Measurements from ENCODE around the gene OR10K1. TPM values are rescaled to one million over a fixed set of nuclear protein-coding genes. Genes with fewer than 3 reads are reported as not detected.
A peak's percentile ranks its signal among the peaks of the same experiment; 100 is the strongest.

Gene OR10K1
- polyA plus RNA-seq, 2 of the 4 experiments (the other 2 are of a cell fraction): not detected

DNA sequence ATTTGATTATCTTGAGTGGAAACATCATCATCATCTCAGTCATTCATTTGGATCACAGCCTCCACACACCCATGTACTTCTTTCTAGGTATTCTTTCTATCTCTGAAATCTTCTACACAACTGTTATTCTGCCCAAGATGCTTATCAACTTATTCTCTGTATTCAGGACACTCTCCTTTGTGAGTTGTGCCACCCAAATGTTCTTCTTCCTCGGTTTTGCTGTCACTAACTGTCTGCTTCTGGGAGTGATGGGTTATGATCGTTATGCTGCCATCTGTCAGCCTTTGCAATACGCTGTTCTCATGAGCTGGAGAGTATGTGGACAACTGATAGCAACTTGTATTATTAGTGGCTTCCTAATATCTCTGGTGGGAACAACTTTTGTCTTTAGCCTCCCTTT, 29.7 kb downstream of the OR10K1 start:
- WGBS (ENCODE audit: missing lambda C conversion rate): 4% methylated on average over 3 of the region's 3 CpGs
- DNase-seq (ENCODE audit: low read depth in 1 of 2, low spot score in 1 of 2): no peak

DNA sequence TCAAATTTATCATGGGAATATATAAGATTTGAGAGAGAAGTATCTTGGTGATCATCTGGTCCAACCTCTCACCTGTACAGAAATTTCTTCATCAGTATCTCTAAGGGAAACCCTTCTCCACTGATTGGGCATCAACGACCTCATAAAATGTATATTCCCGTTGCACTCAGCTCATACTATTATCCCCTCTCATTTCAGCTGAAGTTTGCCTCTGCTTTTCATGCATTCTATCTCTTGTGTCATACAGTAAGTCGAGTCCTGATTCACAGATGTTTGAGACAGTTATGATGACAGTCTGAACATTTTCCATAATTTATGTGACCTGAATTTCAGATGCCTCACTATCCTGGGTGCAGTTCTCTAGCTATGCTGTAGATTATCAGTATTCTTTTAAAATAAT, 31.4 kb downstream of the OR10K1 start:
- WGBS (ENCODE audit: missing lambda C conversion rate): 0% methylated on average over 3 of the region's 3 CpGs
- H3K27ac ChIP-seq: no peak overlapping the region
- no peak overlapping the region for H3K4me3 ChIP-seq
- H3K4me1 ChIP-seq: no peaks in the 10 kb centered on the region
- ChIA-PET CTCF (interaction anchor here (1.8 kb wide), 1 partner anchor 10 kb away, joined by 3 read pairs; no protein-coding TSS in a partner anchor), POLR2A (no interaction called here)
- DNase-seq (ENCODE audit: low read depth in 1 of 2, low spot score in 1 of 2): no peak
- FAIRE-seq: no peak
- H3K4me2 ChIP-seq: no peak overlapping the region
- ATAC-seq: no peak
- TF ChIP-seq MAFK (IDR thresholded peaks at IDR 0.05; ENCODE audit: partially characterized antibody): no peak
- TF ChIP-seq, protein P1, sequence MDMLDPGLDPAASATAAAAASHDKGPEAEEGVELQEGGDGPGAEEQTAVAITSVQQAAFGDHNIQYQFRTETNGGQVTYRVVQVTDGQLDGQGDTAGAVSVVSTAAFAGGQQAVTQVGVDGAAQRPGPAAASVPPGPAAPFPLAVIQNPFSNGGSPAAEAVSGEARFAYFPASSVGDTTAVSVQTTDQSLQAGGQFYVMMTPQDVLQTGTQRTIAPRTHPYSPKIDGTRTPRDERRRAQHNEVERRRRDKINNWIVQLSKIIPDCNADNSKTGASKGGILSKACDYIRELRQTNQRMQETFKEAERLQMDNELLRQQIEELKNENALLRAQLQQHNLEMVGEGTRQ (IDR thresholded peaks at IDR 0.05): no peak
- TF ChIP-seq GATA3 (IDR thresholded peaks at IDR 0.05; ENCODE audit: borderline replicate concordance): no peak
- no peak for TF ChIP-seq BHLHE40 (IDR thresholded peaks at IDR 0.05; ENCODE audit: low read depth, low read length)
- TF ChIP-seq NR3C1 (IDR thresholded peaks at IDR 0.05): no peak
- H3K9me3 ChIP-seq: no peaks in the 10 kb centered on the region

More for the DNA sequence above, 29.7 kb downstream of the OR10K1 start:
- TF ChIP-seq, protein P1 (IDR thresholded peaks at IDR 0.05): no peak
- TF ChIP-seq JUN (IDR thresholded peaks at IDR 0.05) (no peak), HOXB5 (CRISPR knock-in tag; IDR thresholded peaks at IDR 0.05) (no peak), FOXS1 (CRISPR knock-in tag; IDR thresholded peaks at IDR 0.05) (no peak)
- TF ChIP-seq, protein P2, sequence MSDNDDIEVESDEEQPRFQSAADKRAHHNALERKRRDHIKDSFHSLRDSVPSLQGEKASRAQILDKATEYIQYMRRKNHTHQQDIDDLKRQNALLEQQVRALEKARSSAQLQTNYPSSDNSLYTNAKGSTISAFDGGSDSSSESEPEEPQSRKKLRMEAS (IDR thresholded peaks at IDR 0.05): no peak
- POLR2A ChIA-PET: no interaction called here
- ATAC-seq (no peak), FAIRE-seq (no peak)
- Histone ChIP-seq H3K4me1 (no peaks in the 10 kb centered on the region), H3K4me3 (no peak overlapping the region), H3K27ac (no peak overlapping the region), H3K9me3 (no peaks in the 10 kb centered on the region), H3K4me2 (no peak overlapping the region)
- CTCF ChIA-PET: no interaction called here

DNA sequence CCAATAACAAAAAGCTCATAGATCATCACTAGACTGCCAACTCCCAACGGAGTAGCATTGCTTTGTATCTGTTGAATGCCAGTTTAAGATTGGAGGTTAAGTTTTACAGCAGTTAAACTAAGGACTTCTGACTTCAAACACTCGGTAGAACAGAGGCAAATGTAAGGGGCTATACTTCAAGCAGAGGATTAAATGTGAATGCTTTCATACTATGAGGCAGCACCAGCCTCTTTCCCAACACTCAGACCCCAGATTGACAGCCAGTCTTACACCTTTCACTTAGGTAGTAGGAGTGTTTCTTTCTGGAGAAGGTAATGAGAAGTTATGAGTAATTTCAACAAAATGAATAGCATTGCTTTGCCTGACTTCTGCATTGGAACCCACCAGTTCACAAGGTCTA, 33.2 kb downstream of the OR10K1 start:
- TF ChIP-seq RNF2 (IDR thresholded peaks at IDR 0.05; ENCODE audit: borderline replicate concordance, low read depth) (no peak), RARB (CRISPR knock-in tag; IDR thresholded peaks at IDR 0.05) (no peak), ZFP36 (IDR thresholded peaks at IDR 0.05; ENCODE audit: borderline replicate concordance, partially characterized antibody) (no peak), POLR2AphosphoS2 (conservative IDR thresholded peaks at IDR 0.05; ENCODE audit: low read length) (no peak), ZNF302 (CRISPR knock-in tag; IDR thresholded peaks at IDR 0.05) (no peak), CBX2 (IDR thresholded peaks at IDR 0.05; ENCODE audit: borderline replicate concordance, low read depth) (no peak)
- H3K27ac ChIP-seq: no peak overlapping the region
- H3K9me3 ChIP-seq: no peaks in the 10 kb centered on the region
- ChIA-PET CTCF (no interaction called here), POLR2A (no interaction called here)
- no peak overlapping the region for H3K4me3 ChIP-seq
- ATAC-seq (no peak), FAIRE-seq (no peak), DNase-seq (ENCODE audit: low read depth in 1 of 2, low spot score in 1 of 2) (no peak)
- WGBS (ENCODE audit: missing lambda C conversion rate): 0% methylated on average over 2 of the region's 2 CpGs
- H3K4me2 ChIP-seq: no peak overlapping the region
- no peaks in the 10 kb centered on the region for H3K4me1 ChIP-seq

DNA sequence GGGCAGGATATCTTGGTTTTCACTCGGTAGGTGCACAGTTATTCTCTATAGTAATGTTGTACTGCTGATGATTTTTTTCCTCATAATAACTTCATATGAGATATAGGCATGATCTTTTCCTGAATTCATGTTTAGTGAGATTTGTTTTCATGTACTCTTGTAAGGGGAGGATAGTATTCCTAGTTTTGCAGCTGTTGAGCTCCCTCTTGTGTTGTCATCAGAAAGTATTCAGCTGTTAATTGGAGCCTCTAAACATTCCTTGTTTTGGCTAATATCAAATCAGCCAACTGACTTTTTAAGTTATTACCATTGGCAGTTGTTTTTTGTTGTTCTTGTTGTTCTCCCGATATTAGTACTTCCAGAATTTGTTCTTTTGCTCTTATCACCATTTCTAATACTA, 34.7 kb downstream of the OR10K1 start:
- CTCF ChIA-PET: interaction anchor here (1.0 kb wide), 1 partner anchor 8 kb away, joined by 3 read pairs; no protein-coding TSS in a partner anchor
- POLR2A ChIA-PET: no interaction called here
- TF ChIP-seq RAD21 (conservative IDR thresholded peaks at IDR 0.05 in 1 of 2, IDR thresholded peaks at IDR 0.05 in 1 of 2) (0 out of 5 replicates have a peak, but pooled peaks of 1 of the 2 experiments have one; percentile 25), MYC (IDR thresholded peaks at IDR 0.05; ENCODE audit: borderline replicate concordance, low read length) (no peak)
- TF ChIP-seq, protein P3, sequence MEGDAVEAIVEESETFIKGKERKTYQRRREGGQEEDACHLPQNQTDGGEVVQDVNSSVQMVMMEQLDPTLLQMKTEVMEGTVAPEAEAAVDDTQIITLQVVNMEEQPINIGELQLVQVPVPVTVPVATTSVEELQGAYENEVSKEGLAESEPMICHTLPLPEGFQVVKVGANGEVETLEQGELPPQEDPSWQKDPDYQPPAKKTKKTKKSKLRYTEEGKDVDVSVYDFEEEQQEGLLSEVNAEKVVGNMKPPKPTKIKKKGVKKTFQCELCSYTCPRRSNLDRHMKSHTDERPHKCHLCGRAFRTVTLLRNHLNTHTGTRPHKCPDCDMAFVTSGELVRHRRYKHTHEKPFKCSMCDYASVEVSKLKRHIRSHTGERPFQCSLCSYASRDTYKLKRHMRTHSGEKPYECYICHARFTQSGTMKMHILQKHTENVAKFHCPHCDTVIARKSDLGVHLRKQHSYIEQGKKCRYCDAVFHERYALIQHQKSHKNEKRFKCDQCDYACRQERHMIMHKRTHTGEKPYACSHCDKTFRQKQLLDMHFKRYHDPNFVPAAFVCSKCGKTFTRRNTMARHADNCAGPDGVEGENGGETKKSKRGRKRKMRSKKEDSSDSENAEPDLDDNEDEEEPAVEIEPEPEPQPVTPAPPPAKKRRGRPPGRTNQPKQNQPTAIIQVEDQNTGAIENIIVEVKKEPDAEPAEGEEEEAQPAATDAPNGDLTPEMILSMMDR (IDR thresholded peaks at IDR 0.05): 0 out of 3 replicates have a peak, but pooled peaks have one; percentile 6
- DNase-seq (ENCODE audit: low read depth in 1 of 2, low spot score in 1 of 2): peak in 1 of 2 experiments; percentile 7
- ATAC-seq: no peak
- no peak for FAIRE-seq
- Histone ChIP-seq H3K4me2 (no peak overlapping the region), H3K9me3 (no peaks in the 10 kb centered on the region), H3K4me1 (no peaks in the 10 kb centered on the region), H3K27ac (no peak overlapping the region), H3K4me3 (no peak overlapping the region)
- WGBS (ENCODE audit: missing lambda C conversion rate): 1% methylated on average over 2 of the region's 2 CpGs

Data from A549 (cell line).